Hematopoietic multipotent progenitor cell (in vitro differentiated cells): Measurements from ENCODE around the gene TNFRSF25. TPM values are rescaled to one million over a fixed set of nuclear protein-coding genes. Genes with fewer than 3 reads are reported as not detected.

Experiments
- DNase-seq, 3 donors: peaks; one replicate each; pipeline ENCODE4 v3.0.0-alpha.2; 2011 to 2015; ENCODE audit warnings: low read depth in 2 of 3, low spot score in 2 of 3
- total RNA-seq: library from RNA; depleted of rRNA; stranded (reverse); fragments of >200 nt; gene quantifications from one replicate; pipeline ENCODE4 v1.2.3, GENCODE V29; 2012

The TNFRSF25 gene
- total RNA-seq = 7.3 TPM

GRCh38 chr1:6466023-6466422 lies at the start of gene TNFRSF25:
TSS of gene TNFRSF25 (minus strand) at chr1:6466173. CDS start at chr1:6466107, 66 bp downstream.
- DNase-seq = no peak

GRCh38 chr1:6515771-6516170 lies 49.8 kb upstream of the TNFRSF25 start:
- DNase-seq = no peak

GRCh38 chr1:6513320-6513801 lies 47.4 kb upstream of the TNFRSF25 start:
- no peak for DNase-seq

- no peak for DNase-seq
These were observed 46.9 kb upstream of the TNFRSF25 start for GRCh38 chr1:6512908-6513280.

- DNase-seq = no peak
These were observed 46.4 kb upstream of the TNFRSF25 start for GRCh38 chr1:6512245-6512907.

GRCh38 chr1:6511561-6512244 lies 45.7 kb upstream of the TNFRSF25 start:
- no peak for DNase-seq

GRCh38 chr1:6511056-6511455 lies 45.1 kb upstream of the TNFRSF25 start:
- DNase-seq = no peak

GRCh38 chr1:6510493-6510892 lies 44.5 kb upstream of the TNFRSF25 start:
- DNase-seq = no peak

GRCh38 chr1:6509919-6510291 lies 43.9 kb upstream of the TNFRSF25 start:
- no peak for DNase-seq

- peak in 1 of 3 donors; percentile 69 for DNase-seq
These were observed 43.4 kb upstream of the TNFRSF25 start for GRCh38 chr1:6509220-6509918.

GRCh38 chr1:6508816-6509189 lies 42.8 kb upstream of the TNFRSF25 start:
- DNase-seq = no peak

GRCh38 chr1:6508154-6508815 lies 42.3 kb upstream of the TNFRSF25 start:
- DNase-seq = no peak

- no peak for DNase-seq
These were observed 41.5 kb upstream of the TNFRSF25 start for GRCh38 chr1:6507461-6507911.

GRCh38 chr1:6507037-6507428 lies 41.1 kb upstream of the TNFRSF25 start:
- DNase-seq = no peak

- no peak for DNase-seq
These were observed 40.5 kb upstream of the TNFRSF25 start for GRCh38 chr1:6506210-6507036.

- DNase-seq = no peak
These were observed 39.6 kb upstream of the TNFRSF25 start for GRCh38 chr1:6505367-6506209.

GRCh38 chr1:6504887-6505286 lies 38.9 kb upstream of the TNFRSF25 start:
- no peak for DNase-seq

- no peak for DNase-seq
These were observed 38.1 kb upstream of the TNFRSF25 start for GRCh38 chr1:6503884-6504602.
